DND-41 (cell line): ENCODE measurements around the gene POLRMT.

Source experiments
- CTCF ChIP-seq: IDR thresholded peaks from 2 replicates; pipeline ENCODE4 v1.5.1; 2012; ENCODE audit warnings: borderline replicate concordance, low read length, moderate library complexity, mild to moderate bottlenecking; ENCODE audit not compliant: poor library complexity, severe bottlenecking; ENCODE audit errors: extremely low read depth
- EZH2 ChIP-seq: IDR thresholded peaks from 3 replicates; pipeline ENCODE4 v1.6.1; 2012; ENCODE audit warnings: borderline replicate concordance, low read depth, mild to moderate bottlenecking, moderate library complexity, low read length, inconsistent platforms; ENCODE audit not compliant: severe bottlenecking

DNA sequence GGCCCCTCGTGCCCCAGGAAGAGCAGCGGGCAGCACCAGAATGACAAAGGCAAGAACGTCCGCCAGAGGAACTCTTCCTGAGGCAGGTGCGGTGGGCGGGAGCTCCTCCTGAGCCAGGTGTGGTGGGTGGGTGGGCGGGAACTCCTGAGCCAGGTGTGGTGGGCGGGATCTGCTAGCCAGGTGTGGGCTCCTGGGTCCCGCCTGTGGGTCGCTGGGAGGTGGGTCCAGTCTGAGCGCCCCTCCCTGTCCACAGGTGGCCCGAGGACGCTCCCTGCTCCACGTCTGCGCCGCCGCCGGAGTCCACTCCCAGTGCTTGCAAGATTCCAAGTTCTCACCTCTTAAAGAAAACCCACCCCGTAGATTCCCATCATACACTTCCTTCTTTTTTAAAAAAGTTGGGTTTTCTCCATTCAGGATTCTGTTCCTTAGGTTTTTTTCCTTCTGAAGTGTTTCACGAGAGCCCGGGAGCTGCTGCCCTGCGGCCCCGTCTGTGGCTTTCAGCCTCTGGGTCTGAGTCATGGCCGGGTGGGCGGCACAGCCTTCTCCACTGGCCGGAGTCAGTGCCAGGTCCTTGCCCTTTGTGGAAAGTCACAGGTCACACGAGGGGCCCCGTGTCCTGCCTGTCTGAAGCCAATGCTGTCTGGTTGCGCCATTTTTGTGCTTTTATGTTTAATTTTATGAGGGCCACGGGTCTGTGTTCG is 50.7 kb downstream of the POLRMT start:
- TF ChIP-seq CTCF (no peak), EZH2 (no peak)
